Hematopoietic multipotent progenitor cell treated with erythropoietin and hydrocortisone succinate and interleukin-3 and kit ligand, for 8 days (in vitro differentiated cells): ENCODE measurements around the gene HOXB4.

Source experiments
- DNase-seq: peaks from one replicate; pipeline ENCODE4 v3.0.0-alpha.2; 2015

Gene HOXB4

GRCh38 chr17:48527547-48527932 lies 50.6 kb downstream of the HOXB4 start:
- no peak for DNase-seq

- DNase-seq = no peak
Measured at GRCh38 chr17:48526608-48527546, 51.3 kb downstream of the HOXB4 start.
